Mesothelial cell of epicardium (in vitro differentiated cells): Measurements from ENCODE around the gene MESP2. TPM values are rescaled to one million over a fixed set of nuclear protein-coding genes. Genes with fewer than 3 reads are reported as not detected.

Experiments used
- DNase-seq, 2 experiments: peaks; one replicate each; pipeline ENCODE4 v3.0.0; 2021; ENCODE audit warnings: low spot score in 2 of 2; ENCODE audit not compliant: unreplicated experiment in 2 of 2
- H3K27ac Mint-ChIP-seq: 2 replicates; pipeline ENCODE4 v1.8.0; 2021; ENCODE audit warnings: mixed read lengths
- H3K27me3 Mint-ChIP-seq: 2 replicates; pipeline ENCODE4 v1.8.0; 2021; ENCODE audit warnings: low read depth, mixed read lengths
- H3K36me3 Mint-ChIP-seq: 2 replicates; pipeline ENCODE4 v1.8.0; 2021; ENCODE audit warnings: mixed read lengths
- H3K4me1 Mint-ChIP-seq: 2 replicates; pipeline ENCODE4 v1.8.0; 2021; ENCODE audit warnings: mixed read lengths
- H3K4me3 Mint-ChIP-seq: 2 replicates; pipeline ENCODE4 v1.8.0; 2021; ENCODE audit warnings: mild to moderate bottlenecking, moderate library complexity, mixed read lengths
- H3K9me3 Mint-ChIP-seq: 2 replicates; pipeline ENCODE4 v1.8.0; 2021; ENCODE audit warnings: mixed read lengths
- total RNA-seq: library from RNA; stranded (reverse); gene quantifications from 3 replicates; pipeline ENCODE4 v1.2.1, GENCODE V29; 2021
- TF ChIP-seq, protein P1 (sequence below): fragments of 200-600 bp; sonication (generic); IDR thresholded peaks from one replicate; pipeline ENCODE4 v1.5.0; 2021; ENCODE audit warnings: antibody characterized with exemption; ENCODE audit not compliant: unreplicated experiment

Gene MESP2
- total RNA-seq, 1 donor from 2014 or later: 0.29 TPM

DNA sequence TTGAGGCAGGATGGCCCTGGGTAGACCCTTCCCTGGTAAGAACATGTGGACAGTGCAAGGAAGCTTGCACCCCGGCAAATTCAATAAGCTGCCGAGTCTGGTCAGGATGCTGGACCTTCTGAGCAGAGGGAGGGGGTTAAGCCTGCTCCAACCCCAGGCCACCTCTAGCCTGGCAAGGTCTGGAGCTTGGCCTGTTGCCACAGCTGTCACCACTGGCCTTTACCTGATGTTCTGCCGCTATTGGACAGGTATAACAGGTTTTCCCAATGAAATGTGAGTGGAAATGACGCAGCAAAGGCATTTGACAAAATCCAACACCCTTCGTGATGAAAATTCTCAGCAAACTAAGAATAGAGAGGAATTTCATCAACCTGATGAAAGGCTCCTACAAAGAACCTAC is 24.4 kb upstream of the MESP2 start:
- Mint-ChIP-seq H3K27ac (no peak overlapping the region), H3K9me3 (no peaks in the 10 kb centered on the region), H3K27me3 (peaks cover 2% of the 10 kb centered on the region), H3K4me3 (peak overlapping the region; percentile 50), H3K4me1 (peaks cover 8% of the 10 kb centered on the region), H3K36me3 (no peaks in the 10 kb centered on the region)
- TF ChIP-seq, protein P1, sequence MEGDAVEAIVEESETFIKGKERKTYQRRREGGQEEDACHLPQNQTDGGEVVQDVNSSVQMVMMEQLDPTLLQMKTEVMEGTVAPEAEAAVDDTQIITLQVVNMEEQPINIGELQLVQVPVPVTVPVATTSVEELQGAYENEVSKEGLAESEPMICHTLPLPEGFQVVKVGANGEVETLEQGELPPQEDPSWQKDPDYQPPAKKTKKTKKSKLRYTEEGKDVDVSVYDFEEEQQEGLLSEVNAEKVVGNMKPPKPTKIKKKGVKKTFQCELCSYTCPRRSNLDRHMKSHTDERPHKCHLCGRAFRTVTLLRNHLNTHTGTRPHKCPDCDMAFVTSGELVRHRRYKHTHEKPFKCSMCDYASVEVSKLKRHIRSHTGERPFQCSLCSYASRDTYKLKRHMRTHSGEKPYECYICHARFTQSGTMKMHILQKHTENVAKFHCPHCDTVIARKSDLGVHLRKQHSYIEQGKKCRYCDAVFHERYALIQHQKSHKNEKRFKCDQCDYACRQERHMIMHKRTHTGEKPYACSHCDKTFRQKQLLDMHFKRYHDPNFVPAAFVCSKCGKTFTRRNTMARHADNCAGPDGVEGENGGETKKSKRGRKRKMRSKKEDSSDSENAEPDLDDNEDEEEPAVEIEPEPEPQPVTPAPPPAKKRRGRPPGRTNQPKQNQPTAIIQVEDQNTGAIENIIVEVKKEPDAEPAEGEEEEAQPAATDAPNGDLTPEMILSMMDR: no peak
- no peak for DNase-seq

DNA sequence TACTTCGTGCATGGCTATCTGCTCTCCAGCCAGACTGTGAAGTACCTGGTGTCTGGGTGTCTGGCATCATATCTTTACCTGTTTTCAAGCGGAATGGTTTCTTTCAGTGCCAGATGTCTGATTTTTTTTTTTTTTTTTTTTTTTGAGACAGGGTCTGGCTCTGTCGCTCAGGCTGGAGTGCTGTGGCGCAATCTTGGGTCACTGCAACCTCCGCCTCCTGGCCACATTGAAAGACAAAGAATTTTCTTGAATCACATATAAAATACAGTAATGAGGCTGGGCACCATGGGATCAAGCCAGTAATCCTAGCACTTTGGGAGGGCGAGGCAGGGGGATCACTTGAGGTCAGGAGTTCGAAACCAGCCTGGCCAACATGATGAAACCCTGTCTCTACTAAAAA is 22.3 kb upstream of the MESP2 start:
- Mint-ChIP-seq H3K27me3 (peaks cover 2% of the 10 kb centered on the region), H3K4me3 (no peak overlapping the region), H3K4me1 (peaks cover 8% of the 10 kb centered on the region), H3K36me3 (no peaks in the 10 kb centered on the region), H3K27ac (no peak overlapping the region), H3K9me3 (no peaks in the 10 kb centered on the region)
- no peak for DNase-seq
- TF ChIP-seq, protein P1: no peak

- Mint-ChIP-seq H3K4me1 (peaks cover 8% of the 10 kb centered on the region), H3K36me3 (no peaks in the 10 kb centered on the region), H3K27me3 (peaks cover 2% of the 10 kb centered on the region), H3K27ac (no peak overlapping the region), H3K4me3 (no peak overlapping the region), H3K9me3 (no peaks in the 10 kb centered on the region)
- TF ChIP-seq, protein P1: no peak
- DNase-seq: no peak
These were observed 21.6 kb upstream of the MESP2 start for GRCh38 chr15:89754361-89755154.

DNA sequence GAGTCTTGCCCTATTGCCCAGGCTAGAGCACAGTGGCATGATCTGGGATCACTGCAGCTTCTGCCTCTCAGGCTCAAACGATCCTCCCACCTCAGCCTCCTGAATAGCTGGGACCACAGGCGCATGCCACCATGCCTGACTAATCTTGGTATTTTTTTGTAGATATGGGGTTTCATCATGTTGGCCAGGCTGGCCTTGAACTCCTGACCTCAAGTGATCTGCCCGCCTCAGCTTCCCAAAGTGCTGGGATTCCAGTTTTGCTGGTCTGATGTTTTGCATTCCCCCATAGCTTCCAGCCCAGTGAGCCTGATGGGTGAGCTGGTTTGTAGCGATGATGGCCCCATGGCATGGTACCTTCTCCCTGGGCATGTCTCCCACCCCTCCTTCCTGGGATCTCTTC is 20.4 kb upstream of the MESP2 start:
- no peak for DNase-seq
- H3K4me3 Mint-ChIP-seq: no peak overlapping the region
- H3K27me3 Mint-ChIP-seq: peaks cover under 1% of the 10 kb centered on the region
- H3K9me3 Mint-ChIP-seq: no peaks in the 10 kb centered on the region
- H3K27ac Mint-ChIP-seq: no peak overlapping the region
- no peaks in the 10 kb centered on the region for H3K36me3 Mint-ChIP-seq
- TF ChIP-seq, protein P1: no peak
- H3K4me1 Mint-ChIP-seq: peaks cover 8% of the 10 kb centered on the region

- no peak overlapping the region for H3K4me3 Mint-ChIP-seq
- no peak overlapping the region for H3K27ac Mint-ChIP-seq
- peaks cover 7% of the 10 kb centered on the region for H3K4me1 Mint-ChIP-seq
- no peaks in the 10 kb centered on the region for H3K27me3 Mint-ChIP-seq
- TF ChIP-seq, protein P1: no peak
- H3K36me3 Mint-ChIP-seq: no peaks in the 10 kb centered on the region
- H3K9me3 Mint-ChIP-seq: no peaks in the 10 kb centered on the region
- no peak for DNase-seq
These were observed 19.2 kb upstream of the MESP2 start for GRCh38 chr15:89756897-89757296.
